IgD-negative memory B cell (primary cell): Measurements from ENCODE around the gene SERPINF2. TPM values are rescaled to one million over a fixed set of nuclear protein-coding genes. Genes with fewer than 3 reads are reported as not detected.
A peak's percentile ranks its signal among the peaks of the same experiment; 100 is the strongest.
"Not testable (repeated sequence)": the region's sequence is repeated elsewhere in the genome, so short reads cannot be mapped to it uniquely, and the experiment has no call there.

Experiments used
- H3K27ac Mint-ChIP-seq, 3 donors: one replicate each; pipeline ENCODE4 v1.8.0; 2020 to 2022; ENCODE audit warnings: mild to moderate bottlenecking in 3 of 3, mixed read lengths in 3 of 3, moderate library complexity in 1 of 3
- H3K27me3 Mint-ChIP-seq: one replicate; pipeline ENCODE4 v1.8.0; 2021; ENCODE audit warnings: mixed read lengths
- H3K36me3 Mint-ChIP-seq: one replicate; pipeline ENCODE4 v1.8.0; 2020; ENCODE audit warnings: mild to moderate bottlenecking, mixed read lengths
- H3K4me1 Mint-ChIP-seq, 3 donors: one replicate each; pipeline ENCODE4 v1.8.0; 2020 to 2022; ENCODE audit warnings: mixed read lengths in 3 of 3, mild to moderate bottlenecking in 1 of 3
- H3K4me3 Mint-ChIP-seq, 4 donors: one replicate each; pipeline ENCODE4 v1.8.0; 2020 to 2022; ENCODE audit warnings: mild to moderate bottlenecking in 4 of 4, mixed read lengths in 4 of 4, moderate library complexity in 3 of 4
- H3K9me3 Mint-ChIP-seq, 3 donors: one replicate each; pipeline ENCODE4 v1.8.0; 2020 to 2021; ENCODE audit warnings: mixed read lengths in 3 of 3, mild to moderate bottlenecking in 1 of 3
- polyA plus RNA-seq: library from polyadenylated mRNA; unstranded; fragments of 300-500 nt; fragmentation: Illumina TruSeq; gene quantifications from one replicate; pipeline ENCODE4 v1.2.3, GENCODE V29; 2021

Gene SERPINF2
- polyA plus RNA-seq, 1 donor from 2014 or later, result 1.2 TPM

- peaks cover 2% of the 10 kb centered on the region for H3K36me3 Mint-ChIP-seq
- H3K4me3 Mint-ChIP-seq, result no peak overlapping the region
- H3K4me1 Mint-ChIP-seq, result peaks cover 13 to 14% (median 13%) of the 10 kb centered on the region in 3 donors
- no peak overlapping the region for H3K27ac Mint-ChIP-seq
- H3K27me3 Mint-ChIP-seq, result peaks cover 5% of the 10 kb centered on the region
- H3K9me3 Mint-ChIP-seq, result no peaks in the 10 kb centered on the region
Observed at GRCh38 chr17:1755827-1756262, 13.2 kb downstream of the SERPINF2 start.

- Mint-ChIP-seq H3K9me3 (no peaks in the 10 kb centered on the region), H3K27me3 (peaks cover 5% of the 10 kb centered on the region), H3K36me3 (peaks cover 2% of the 10 kb centered on the region), H3K4me3 (no peak overlapping the region), H3K27ac (peak overlapping the region in 1 of 3 donors; percentile 15), H3K4me1 (peaks cover 9 to 17% (median 15%) of the 10 kb centered on the region in 3 donors)
Observed at GRCh38 chr17:1758807-1759206, 16.1 kb downstream of the SERPINF2 start.

DNA sequence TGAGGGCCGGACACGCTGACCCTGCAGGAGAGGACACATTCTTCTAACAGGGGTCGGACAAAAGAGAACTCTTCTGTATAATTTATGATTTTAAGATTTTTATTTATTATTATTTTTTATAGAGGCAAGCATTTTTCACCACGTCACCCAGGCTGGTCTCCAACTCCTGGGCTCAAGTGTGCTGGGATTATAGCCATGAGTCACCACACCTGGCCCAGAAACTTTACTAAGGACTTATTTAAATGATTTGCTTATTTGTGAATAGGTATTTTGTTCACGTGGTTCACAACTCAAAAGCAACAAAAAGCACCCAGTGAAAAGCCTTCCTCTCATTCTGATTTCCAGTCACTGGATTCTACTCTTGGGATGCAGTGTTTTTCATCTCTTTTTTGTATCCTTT is 16.9 kb downstream of the SERPINF2 start:
- H3K4me1 Mint-ChIP-seq, result peaks cover 15 to 23% (median 22%) of the 10 kb centered on the region in 3 donors
- H3K4me3 Mint-ChIP-seq, result no peak overlapping the region
- H3K27ac Mint-ChIP-seq, result no peak overlapping the region
- peaks cover 5% of the 10 kb centered on the region for H3K27me3 Mint-ChIP-seq
- H3K36me3 Mint-ChIP-seq, result peaks cover 2% of the 10 kb centered on the region
- no peaks in the 10 kb centered on the region for H3K9me3 Mint-ChIP-seq

GRCh38 chr17:1762233-1762900 is 19.7 kb downstream of the SERPINF2 start:
- Mint-ChIP-seq H3K36me3 (no peaks in the 10 kb centered on the region), H3K27ac (peak overlapping the region in 1 of 3 donors; percentile 72), H3K4me3 (peak overlapping the region in 1 of 4 donors; percentile 65), H3K27me3 (peaks cover 3% of the 10 kb centered on the region), H3K9me3 (no peaks in the 10 kb centered on the region), H3K4me1 (peaks cover 16 to 25% (median 24%) of the 10 kb centered on the region in 3 donors)

- peaks cover 3% of the 10 kb centered on the region for H3K27me3 Mint-ChIP-seq
- peaks cover 16 to 28% (median 27%) of the 10 kb centered on the region in 3 donors for H3K4me1 Mint-ChIP-seq
- H3K4me3 Mint-ChIP-seq, result peak overlapping the region in 3 of 4 donors; percentile 7 to 81 (median 68)
- no peaks in the 10 kb centered on the region for H3K9me3 Mint-ChIP-seq
- no peaks in the 10 kb centered on the region for H3K36me3 Mint-ChIP-seq
- peak overlapping the region; percentile 72 to 89 (median 85) for H3K27ac Mint-ChIP-seq
Observed at GRCh38 chr17:1762901-1763898, 20.5 kb downstream of the SERPINF2 start.

- H3K4me1 Mint-ChIP-seq, result peaks cover 12 to 23% (median 23%) of the 10 kb centered on the region in 3 donors
- H3K27ac Mint-ChIP-seq, result peak overlapping the region; percentile 83 to 89 (median 85)
- no peaks in the 10 kb centered on the region for H3K9me3 Mint-ChIP-seq
- peak overlapping the region in 3 of 4 donors; percentile 28 to 81 (median 52) for H3K4me3 Mint-ChIP-seq
- no peaks in the 10 kb centered on the region for H3K27me3 Mint-ChIP-seq
- no peaks in the 10 kb centered on the region for H3K36me3 Mint-ChIP-seq
Observed at GRCh38 chr17:1764284-1764683, 21.6 kb downstream of the SERPINF2 start.

DNA sequence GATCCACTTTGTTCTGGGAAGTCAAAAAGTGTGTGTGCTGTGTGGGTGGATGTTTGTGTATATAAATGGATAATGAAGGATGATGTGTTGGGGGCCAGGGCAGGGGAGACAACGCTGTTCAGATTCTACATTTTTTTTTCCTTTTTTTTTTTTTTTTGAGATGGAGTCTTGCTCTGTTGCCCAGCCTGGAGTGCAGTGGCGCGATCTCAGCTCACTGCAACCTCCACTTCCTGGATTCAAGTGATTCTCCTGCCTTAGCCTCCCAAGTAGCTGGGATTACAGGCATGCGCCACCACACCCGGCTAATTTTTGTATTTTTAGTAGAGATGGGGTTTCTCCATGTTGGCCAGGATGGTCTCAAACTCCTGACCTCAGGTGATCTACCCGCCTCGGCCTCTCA is 22.0 kb downstream of the SERPINF2 start:
- not testable (repeated sequence) for H3K9me3 Mint-ChIP-seq, H3K36me3 Mint-ChIP-seq, H3K27me3 Mint-ChIP-seq
- Mint-ChIP-seq H3K4me3 (peak overlapping the region in 3 of 4 donors; percentile 28 to 81 (median 33)), H3K27ac (peak overlapping the region; percentile 83 to 89 (median 85)), H3K4me1 (peaks cover 14 to 27% (median 26%) of the 10 kb centered on the region in 3 donors)

DNA sequence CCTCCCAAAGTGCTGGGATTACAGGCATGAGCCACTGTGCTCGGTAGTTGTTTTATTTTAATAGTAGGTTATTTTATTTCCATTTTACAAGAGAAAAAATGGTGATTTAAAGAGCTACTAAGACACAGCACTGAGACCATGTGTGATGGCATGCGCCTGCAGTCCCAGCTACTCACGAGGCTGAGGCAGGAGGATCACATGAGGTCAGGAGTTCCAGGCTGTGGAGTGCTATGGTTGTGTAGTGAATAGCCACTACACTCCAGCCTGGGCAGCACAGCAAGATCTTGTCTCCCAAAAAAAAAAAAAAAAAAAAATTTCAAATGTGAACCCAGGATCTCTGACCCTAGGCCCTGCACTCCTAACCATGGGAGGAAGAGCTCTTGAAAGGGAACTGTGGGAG is 22.9 kb downstream of the SERPINF2 start:
- H3K4me1 Mint-ChIP-seq, result peaks cover 20 to 31% (median 30%) of the 10 kb centered on the region in 3 donors
- no peak overlapping the region for H3K27ac Mint-ChIP-seq
- no peak overlapping the region for H3K4me3 Mint-ChIP-seq
- no peaks in the 10 kb centered on the region for H3K9me3 Mint-ChIP-seq
- no peaks in the 10 kb centered on the region for H3K36me3 Mint-ChIP-seq
- H3K27me3 Mint-ChIP-seq, result no peaks in the 10 kb centered on the region

- Mint-ChIP-seq H3K4me3 (no peak overlapping the region), H3K9me3 (no peaks in the 10 kb centered on the region), H3K36me3 (peaks cover 2% of the 10 kb centered on the region)
Observed at GRCh38 chr17:1766382-1767135, 23.9 kb downstream of the SERPINF2 start.

GRCh38 chr17:1767358-1767757 is 24.7 kb downstream of the SERPINF2 start:
- Mint-ChIP-seq H3K36me3 (peaks cover 2% of the 10 kb centered on the region), H3K27me3 (no peaks in the 10 kb centered on the region), H3K4me3 (peak overlapping the region in 2 of 4 donors; percentile 60 to 70), H3K4me1 (peaks cover 20 to 39% (median 35%) of the 10 kb centered on the region in 3 donors), H3K27ac (no peak overlapping the region), H3K9me3 (no peaks in the 10 kb centered on the region)

More at GRCh38 chr17:1766382-1767135, 23.9 kb downstream of the SERPINF2 start:
- no peak overlapping the region for H3K27ac Mint-ChIP-seq
- peaks cover 20 to 38% (median 33%) of the 10 kb centered on the region in 3 donors for H3K4me1 Mint-ChIP-seq
- H3K27me3 Mint-ChIP-seq, result no peaks in the 10 kb centered on the region

DNA sequence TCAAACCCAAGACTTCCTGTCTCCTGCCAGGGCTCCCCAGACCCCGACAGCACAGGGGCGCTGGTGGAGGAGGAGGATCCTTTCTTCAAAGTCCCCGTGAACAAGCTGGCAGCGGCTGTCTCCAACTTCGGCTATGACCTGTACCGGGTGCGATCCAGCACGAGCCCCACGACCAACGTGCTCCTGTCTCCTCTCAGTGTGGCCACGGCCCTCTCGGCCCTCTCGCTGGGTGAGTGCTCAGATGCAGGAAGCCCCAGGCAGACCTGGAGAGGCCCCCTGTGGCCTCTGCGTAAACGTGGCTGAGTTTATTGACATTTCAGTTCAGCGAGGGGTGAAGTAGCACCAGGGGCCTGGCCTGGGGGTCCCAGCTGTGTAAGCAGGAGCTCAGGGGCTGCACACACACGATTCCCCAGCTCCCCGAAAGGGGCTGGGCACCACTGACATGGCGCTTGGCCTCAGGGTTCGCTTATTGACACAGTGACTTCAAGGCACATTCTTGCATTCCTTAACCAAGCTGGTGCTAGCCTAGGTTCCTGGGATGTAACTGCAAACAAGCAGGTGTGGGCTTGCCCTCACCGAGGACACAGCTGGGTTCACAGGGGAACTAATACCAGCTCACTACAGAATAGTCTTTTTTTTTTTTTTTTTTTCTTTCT is 27.3 kb downstream of the SERPINF2 start:
- Mint-ChIP-seq H3K4me3 (peak overlapping the region in 3 of 4 donors; percentile 5 to 79 (median 78)), H3K27ac (peak overlapping the region in 2 of 3 donors; percentile 88 to 94), H3K9me3 (no peaks in the 10 kb centered on the region), H3K27me3 (no peaks in the 10 kb centered on the region), H3K36me3 (peaks cover 4% of the 10 kb centered on the region), H3K4me1 (peaks cover 8 to 24% (median 17%) of the 10 kb centered on the region in 3 donors)

DNA sequence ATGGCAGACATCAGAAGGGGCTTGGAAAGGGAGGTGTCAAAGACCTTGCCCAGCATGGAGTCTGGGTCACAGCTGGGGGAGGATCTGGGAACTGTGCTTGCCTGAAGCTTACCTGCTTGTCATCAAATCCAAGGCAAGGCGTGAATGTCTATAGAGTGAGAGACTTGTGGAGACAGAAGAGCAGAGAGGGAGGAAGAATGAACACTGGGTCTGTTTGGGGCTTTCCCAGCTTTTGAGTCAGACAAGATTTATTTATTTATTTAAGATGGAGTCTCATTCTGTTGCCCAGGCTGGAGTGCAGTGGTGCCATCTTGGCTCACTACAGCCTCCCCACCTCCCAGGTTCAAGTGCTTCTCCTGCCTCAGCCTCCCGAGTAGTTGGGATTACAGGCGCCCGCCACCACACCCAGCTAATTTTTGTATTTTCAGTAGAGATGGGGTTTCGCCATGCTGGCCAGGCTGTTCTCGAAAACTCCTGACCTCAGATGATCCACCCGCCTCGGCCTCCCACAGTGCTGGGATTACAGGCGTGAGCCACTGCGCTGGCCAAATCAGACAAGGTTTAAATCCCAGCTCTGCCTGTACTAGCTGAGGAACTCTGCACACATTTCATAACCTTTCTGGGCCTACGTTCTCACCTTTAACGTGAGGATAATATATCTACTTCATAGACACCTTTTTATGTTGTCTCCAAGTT is 30.5 kb downstream of the SERPINF2 start:
- H3K9me3 Mint-ChIP-seq, H3K36me3 Mint-ChIP-seq, H3K27me3 Mint-ChIP-seq: not testable (repeated sequence)
- peak overlapping the region in 2 of 3 donors; percentile 35 to 43 for H3K27ac Mint-ChIP-seq
- peaks cover 8 to 20% (median 16%) of the 10 kb centered on the region in 3 donors for H3K4me1 Mint-ChIP-seq
- H3K4me3 Mint-ChIP-seq, result peak overlapping the region in 1 of 4 donors; percentile 11

GRCh38 chr17:1773696-1774181 is 31.1 kb downstream of the SERPINF2 start:
- Mint-ChIP-seq H3K4me1 (peaks cover 8 to 20% (median 16%) of the 10 kb centered on the region in 3 donors), H3K4me3 (peak overlapping the region in 1 of 4 donors; percentile 11), H3K9me3 (no peaks in the 10 kb centered on the region), H3K36me3 (peaks cover 6% of the 10 kb centered on the region), H3K27me3 (no peaks in the 10 kb centered on the region), H3K27ac (no peak overlapping the region)
